ELF-1 (cell line): ENCODE measurements around the gene DPP3.

ENCODE experiments used
- DNase-seq: peaks from one replicate; pipeline ENCODE4 v3.0.0-alpha.2; 2016; ENCODE audit warnings: low read depth, low spot score

The DPP3 gene

GRCh38 chr11:66556086-66556485 is 75.9 kb downstream of the DPP3 start:
- no peak for DNase-seq

- no peak for DNase-seq
These were observed 77.6 kb downstream of the DPP3 start for GRCh38 chr11:66557733-66558326.
